ENCODE data around the gene SNRPD1.

The SNRPD1 gene

GRCh38 chr18:21597620-21598019 is 14.5 kb upstream of the SNRPD1 start:
- TF ChIP-seq FOXP2 (optimal IDR thresholded peaks at IDR 0.05; ENCODE audit: borderline replicate concordance, extremely low read depth, extremely low read length, insufficient read depth) (no peak), REST (IDR thresholded peaks at IDR 0.05; ENCODE audit: insufficient read depth in 1 of 2, low read depth in 2 of 2, low read length in 2 of 2) (no peak), POLR2AphosphoS5 (IDR thresholded peaks at IDR 0.05; ENCODE audit: low read depth, low read length) (no peak), SIN3A (IDR thresholded peaks at IDR 0.05; ENCODE audit: borderline replicate concordance, insufficient read depth, low read length) (no peak), TAF1 (IDR thresholded peaks at IDR 0.05; ENCODE audit: borderline replicate concordance, insufficient read depth, low read length) (no peak)

- TF ChIP-seq REST (IDR thresholded peaks at IDR 0.05; ENCODE audit: insufficient read depth in 1 of 2, low read depth in 2 of 2, low read length in 2 of 2) (no peak), FOXP2 (optimal IDR thresholded peaks at IDR 0.05; ENCODE audit: borderline replicate concordance, extremely low read depth, extremely low read length, insufficient read depth) (no peak), SIN3A (IDR thresholded peaks at IDR 0.05; ENCODE audit: borderline replicate concordance, insufficient read depth, low read length) (no peak), TAF1 (IDR thresholded peaks at IDR 0.05; ENCODE audit: borderline replicate concordance, insufficient read depth, low read length) (no peak), POLR2AphosphoS5 (IDR thresholded peaks at IDR 0.05; ENCODE audit: low read depth, low read length) (no peak)
Observed at GRCh38 chr18:21598726-21599584, 13.2 kb upstream of the SNRPD1 start.

GRCh38 chr18:21599585-21600525 is 12.3 kb upstream of the SNRPD1 start:
- TF ChIP-seq POLR2AphosphoS5 (IDR thresholded peaks at IDR 0.05; ENCODE audit: low read depth, low read length) = no peak
- TF ChIP-seq SIN3A (IDR thresholded peaks at IDR 0.05; ENCODE audit: borderline replicate concordance, insufficient read depth, low read length) = no peak
- TF ChIP-seq REST (IDR thresholded peaks at IDR 0.05; ENCODE audit: insufficient read depth in 1 of 2, low read depth in 2 of 2, low read length in 2 of 2) = no peak
- TF ChIP-seq FOXP2 (optimal IDR thresholded peaks at IDR 0.05; ENCODE audit: borderline replicate concordance, extremely low read depth, extremely low read length, insufficient read depth) = peak; percentile 45

GRCh38 chr18:21600526-21601410 is 11.3 kb upstream of the SNRPD1 start, which contains the start of gene ESCO1:
Gene ESCO1, minus strand, starts transcription at chr18:21600704. Its CDS starts 25,861 bp downstream, at chr18:21574843.
- peak; percentile 32; the same call in 1 of the 2 replicates for TF ChIP-seq TAF1 (IDR thresholded peaks at IDR 0.05; ENCODE audit: borderline replicate concordance, insufficient read depth, low read length)
- TF ChIP-seq REST (IDR thresholded peaks at IDR 0.05; ENCODE audit: insufficient read depth in 1 of 2, low read depth in 2 of 2, low read length in 2 of 2) = no peak
- TF ChIP-seq POLR2AphosphoS5 (IDR thresholded peaks at IDR 0.05; ENCODE audit: low read depth, low read length) = 0 out of 2 replicates have a peak, but pooled peaks have one; percentile 53
- TF ChIP-seq SIN3A (IDR thresholded peaks at IDR 0.05; ENCODE audit: borderline replicate concordance, insufficient read depth, low read length) = peak; percentile 79; the same call in 1 of the 2 replicates
- TF ChIP-seq FOXP2 (optimal IDR thresholded peaks at IDR 0.05; ENCODE audit: borderline replicate concordance, extremely low read depth, extremely low read length, insufficient read depth) = peak; percentile 98

Data from PFSK-1 (cell line).